Stomach smooth muscle (tissue), 2 donors: ENCODE data around the gene COL16A1.
A peak's percentile ranks its signal among the peaks of the same experiment; 100 is the strongest.

Experiments
- H3K27ac ChIP-seq: one replicate; pipeline ENCODE4 v1.7.0; 2013; ENCODE audit warnings: mild to moderate bottlenecking, low read length, inconsistent platforms
- H3K27me3 ChIP-seq, 2 donors: one replicate each; pipeline ENCODE4 v1.7.0; 2013; ENCODE audit warnings: low read length in 2 of 2; ENCODE audit not compliant: insufficient read depth in 2 of 2, control insufficient read depth in 1 of 2
- H3K36me3 ChIP-seq, 2 donors: one replicate each; pipeline ENCODE4 v1.7.0; 2013; ENCODE audit warnings: low read length in 2 of 2; ENCODE audit not compliant: control insufficient read depth in 2 of 2, insufficient read depth in 2 of 2
- H3K4me1 ChIP-seq: one replicate; pipeline ENCODE4 v1.7.0; 2013; ENCODE audit warnings: low read length; ENCODE audit not compliant: control insufficient read depth, insufficient read depth
- H3K4me3 ChIP-seq, 2 donors: one replicate each; pipeline ENCODE4 v1.7.0; 2013; ENCODE audit warnings: low read length in 2 of 2
- H3K9ac ChIP-seq, 2 donors: one replicate each; pipeline ENCODE4 v1.7.0; 2013; ENCODE audit warnings: low read length in 2 of 2, mild to moderate bottlenecking in 1 of 2
- H3K9me3 ChIP-seq, 2 donors: one replicate each; pipeline ENCODE4 v1.7.0; 2013; ENCODE audit warnings: low read length in 2 of 2; ENCODE audit not compliant: control insufficient read depth in 2 of 2
- donor health status: healthy.
- donor health status: Pancreatic carcinoma.

Gene COL16A1

DNA sequence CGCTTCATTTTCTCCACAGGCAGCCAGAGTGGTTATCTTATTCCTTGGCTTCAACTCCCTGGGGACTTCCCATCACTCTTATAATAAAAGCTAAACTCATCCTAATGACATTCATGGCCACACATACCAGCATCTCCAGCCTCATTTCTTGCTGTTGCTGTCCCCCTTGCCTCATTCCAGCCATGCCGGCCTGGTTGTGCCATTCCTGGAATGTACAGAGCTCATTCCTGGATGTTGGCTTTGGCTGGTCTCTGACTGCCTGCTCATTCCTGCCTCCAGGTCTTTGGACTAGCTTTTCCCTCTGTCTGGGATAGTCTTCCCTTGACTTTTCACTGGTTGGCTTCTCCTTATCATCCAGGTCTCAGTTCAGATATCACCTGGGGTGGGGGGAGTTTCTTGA lies 56.7 kb downstream of the COL16A1 start:
- Histone ChIP-seq H3K27me3 (no peaks in the 10 kb centered on the region), H3K27ac (no peak overlapping the region), H3K36me3 (peaks cover 0 to 4% of the 10 kb centered on the region in 2 donors), H3K9me3 (no peaks in the 10 kb centered on the region), H3K4me1 (peaks cover 38% of the 10 kb centered on the region), H3K9ac (no peak overlapping the region), H3K4me3 (no peak overlapping the region)

DNA sequence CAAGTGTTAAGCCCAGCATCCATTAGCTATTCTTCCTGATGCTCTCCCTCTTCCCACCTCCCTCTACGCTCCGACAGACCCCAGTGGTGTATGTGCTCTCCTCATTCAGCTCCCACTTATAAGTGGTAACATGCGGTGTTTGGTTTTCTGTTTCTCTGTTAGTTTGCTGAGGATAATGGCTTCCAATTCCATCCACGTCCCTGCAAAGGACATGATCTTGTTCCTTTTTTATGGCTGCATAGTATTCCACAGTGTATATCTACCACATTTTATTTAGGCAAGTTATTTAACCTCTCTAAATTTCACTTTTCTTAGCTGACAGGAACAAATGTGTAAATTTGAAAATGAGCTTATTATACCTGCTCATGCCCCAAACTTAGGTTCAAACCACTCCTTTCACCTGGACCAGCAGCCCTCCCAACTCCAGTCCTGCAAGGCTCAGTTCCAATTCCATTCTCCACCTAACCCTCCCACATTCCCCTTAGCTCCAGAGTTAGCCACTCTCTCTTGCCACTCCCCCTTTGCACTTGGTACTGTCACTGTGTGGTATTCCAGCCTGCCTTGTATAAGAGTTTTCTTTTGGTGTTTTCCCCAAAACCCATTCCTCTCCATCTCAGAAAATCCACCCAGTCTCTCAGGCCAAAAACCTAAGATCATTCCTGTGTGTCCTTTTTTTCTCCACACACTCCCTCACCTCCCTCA lies 57.4 kb downstream of the COL16A1 start:
- H3K27ac ChIP-seq = no peak overlapping the region

DNA sequence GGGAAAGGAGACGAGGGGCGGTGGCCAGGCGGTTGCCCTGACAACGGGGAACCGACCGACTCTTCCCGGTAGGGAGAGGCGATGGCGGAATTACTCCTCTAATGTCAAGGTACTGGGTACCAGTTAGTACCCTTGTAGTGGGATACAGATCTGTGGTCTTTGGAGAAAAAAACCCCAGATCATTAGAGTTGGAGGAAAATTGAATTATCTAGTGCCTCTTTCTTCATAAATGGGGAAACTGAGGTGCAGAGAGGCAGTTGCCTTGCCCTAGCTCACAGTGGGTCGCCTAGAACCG lies 58.6 kb downstream of the COL16A1 start:
- Histone ChIP-seq H3K9me3 (no peaks in the 10 kb centered on the region), H3K27me3 (no peaks in the 10 kb centered on the region), H3K4me1 (peaks cover 32% of the 10 kb centered on the region), H3K27ac (peak overlapping the region; percentile 98), H3K36me3 (peaks cover 0 to under 1% of the 10 kb centered on the region in 2 donors), H3K4me3 (peak overlapping the region; percentile 95 to 98), H3K9ac (peak overlapping the region; percentile 99)

More for the DNA sequence above, 57.4 kb downstream of the COL16A1 start:
- no peak overlapping the region for H3K4me3 ChIP-seq
- H3K27me3 ChIP-seq = no peaks in the 10 kb centered on the region
- H3K36me3 ChIP-seq = no peaks in the 10 kb centered on the region
- peaks cover 34% of the 10 kb centered on the region for H3K4me1 ChIP-seq
- H3K9ac ChIP-seq = no peak overlapping the region
- H3K9me3 ChIP-seq = no peaks in the 10 kb centered on the region

DNA sequence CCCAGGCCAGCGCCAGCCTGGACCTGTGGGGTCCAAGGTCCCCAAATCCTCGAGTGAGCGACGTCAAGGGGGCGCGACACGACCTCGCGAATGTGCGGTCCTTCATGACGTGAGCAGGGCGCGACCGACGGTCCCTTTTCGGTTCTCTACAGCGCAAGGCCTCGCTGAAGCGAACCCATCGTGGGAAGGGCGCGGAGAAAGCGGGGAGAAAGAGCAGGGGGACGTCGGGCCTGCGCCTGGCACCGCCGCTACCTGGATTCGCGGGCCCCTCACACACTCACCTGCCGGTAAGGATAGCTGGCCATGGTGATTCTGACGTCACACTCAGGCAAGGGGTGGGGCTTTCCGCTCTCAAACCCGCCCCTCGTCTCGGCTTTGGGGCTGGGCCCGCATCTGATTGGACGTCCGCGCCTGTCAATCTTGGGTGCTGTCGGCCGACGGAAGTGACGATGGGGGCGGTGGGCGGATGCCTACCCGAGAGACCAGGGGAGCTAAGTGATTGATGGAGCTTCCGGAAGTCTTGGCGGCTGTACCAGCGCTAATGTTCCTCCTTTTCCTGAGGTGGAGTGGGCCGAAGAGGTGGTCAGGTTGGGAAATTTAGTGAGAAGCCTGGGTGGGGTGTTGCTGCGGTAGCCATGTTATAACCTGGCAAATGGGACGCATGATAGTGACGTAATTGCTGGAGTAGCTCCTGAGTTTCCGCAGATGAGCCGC lies 59.1 kb downstream of the COL16A1 start, which contains the start of gene PEF1:
Gene PEF1, minus strand, starts transcription at position 317 of the 714 bp plus-strand sequence. Its CDS starts 12 bp downstream, at position 305.
- Histone ChIP-seq H3K27ac (peak within 1 kb of the TSS; percentile 98), H3K4me1 (peaks cover 29% of the 10 kb centered on the region), H3K9me3 (no peaks in the 10 kb centered on the region), H3K4me3 (peak within 1 kb of the TSS; percentile 95 to 98), H3K9ac (peak within 1 kb of the TSS; percentile 99), H3K36me3 (peaks cover 0 to 2% of the 10 kb centered on the region in 2 donors), H3K27me3 (no peaks in the 10 kb centered on the region)

DNA sequence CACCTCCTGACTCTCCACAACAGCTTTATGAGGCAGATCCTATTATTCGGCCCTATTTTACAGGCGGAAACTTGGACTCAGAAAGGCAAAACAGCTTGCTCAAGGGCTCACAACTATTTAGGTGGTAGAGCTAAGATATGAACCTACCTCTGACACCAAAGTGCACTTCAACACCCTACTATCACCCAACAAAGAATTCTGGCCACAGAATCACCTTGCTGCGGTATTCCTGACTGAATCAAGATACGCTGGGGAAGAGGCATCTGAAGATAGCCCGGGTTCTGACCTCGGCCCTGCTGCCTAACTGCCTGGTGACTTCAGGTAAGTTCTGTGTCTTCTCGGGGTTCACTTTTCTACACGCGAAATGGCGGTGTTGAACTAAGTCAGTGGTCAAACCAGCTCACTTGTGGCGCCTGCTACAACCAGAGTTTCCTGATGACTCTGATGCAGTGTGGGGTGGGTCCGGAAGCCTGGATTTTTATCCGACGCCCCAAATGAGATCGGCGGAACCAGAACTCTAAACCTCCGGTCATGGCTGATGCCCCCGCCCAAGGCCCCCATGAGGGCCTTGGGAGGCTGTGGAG lies 59.7 kb downstream of the COL16A1 start:
- Histone ChIP-seq H3K9ac (peak overlapping the region; percentile 99), H3K36me3 (peaks cover 0 to 2% of the 10 kb centered on the region in 2 donors), H3K4me1 (peaks cover 35% of the 10 kb centered on the region), H3K9me3 (no peaks in the 10 kb centered on the region), H3K4me3 (peak overlapping the region; percentile 95 to 98), H3K27me3 (no peaks in the 10 kb centered on the region), H3K27ac (peak overlapping the region; percentile 98)

DNA sequence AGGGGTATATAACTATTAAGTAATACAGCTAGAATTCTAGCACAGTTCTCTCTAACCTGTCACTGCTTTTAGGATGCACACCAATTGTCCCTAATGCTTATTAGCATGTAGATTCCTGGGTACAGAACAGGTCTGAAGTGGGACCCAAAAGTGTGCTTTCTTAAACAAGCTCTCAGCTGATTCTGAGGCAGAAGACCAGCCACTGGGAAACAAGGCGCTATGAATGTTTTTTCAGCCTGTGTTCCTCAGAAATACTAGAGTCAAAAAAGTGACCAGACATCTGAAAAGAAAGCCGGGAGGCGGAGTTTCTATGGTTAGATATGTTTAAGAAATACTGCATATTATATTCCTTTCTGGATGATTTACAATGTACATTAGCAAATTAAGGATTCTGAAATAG lies 60.9 kb downstream of the COL16A1 start:
- no peak overlapping the region for H3K27ac ChIP-seq
- H3K36me3 ChIP-seq = peaks cover 0 to 2% of the 10 kb centered on the region in 2 donors
- no peaks in the 10 kb centered on the region for H3K27me3 ChIP-seq
- no peaks in the 10 kb centered on the region for H3K9me3 ChIP-seq
- H3K4me3 ChIP-seq = no peak overlapping the region
- H3K4me1 ChIP-seq = peaks cover 39% of the 10 kb centered on the region
- no peak overlapping the region for H3K9ac ChIP-seq

DNA sequence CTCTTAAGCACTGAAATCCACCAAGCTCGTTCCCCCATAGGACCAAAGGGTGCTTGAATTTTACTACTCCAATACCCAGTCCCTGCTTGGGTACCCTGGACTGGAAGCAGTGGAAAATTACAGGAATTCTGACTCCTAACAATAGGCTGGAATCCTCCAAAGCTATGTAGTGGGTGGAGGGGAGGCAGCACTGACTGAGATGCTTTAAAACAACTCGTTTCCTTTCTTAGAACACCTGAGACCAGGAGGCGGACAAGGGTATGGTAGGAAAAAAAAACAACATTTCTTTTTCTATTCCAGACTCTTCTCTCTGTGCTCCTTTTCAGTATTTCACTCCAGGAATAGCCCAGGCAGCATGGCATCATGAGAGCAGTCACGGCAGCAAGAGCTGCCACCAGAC lies 61.5 kb downstream of the COL16A1 start:
- Histone ChIP-seq H3K9me3 (no peaks in the 10 kb centered on the region), H3K36me3 (peaks cover 0 to 2% of the 10 kb centered on the region in 2 donors), H3K27ac (no peak overlapping the region), H3K9ac (no peak overlapping the region), H3K4me3 (peak overlapping the region in 1 of 2 donors; percentile 15), H3K4me1 (peaks cover 39% of the 10 kb centered on the region), H3K27me3 (no peaks in the 10 kb centered on the region)

DNA sequence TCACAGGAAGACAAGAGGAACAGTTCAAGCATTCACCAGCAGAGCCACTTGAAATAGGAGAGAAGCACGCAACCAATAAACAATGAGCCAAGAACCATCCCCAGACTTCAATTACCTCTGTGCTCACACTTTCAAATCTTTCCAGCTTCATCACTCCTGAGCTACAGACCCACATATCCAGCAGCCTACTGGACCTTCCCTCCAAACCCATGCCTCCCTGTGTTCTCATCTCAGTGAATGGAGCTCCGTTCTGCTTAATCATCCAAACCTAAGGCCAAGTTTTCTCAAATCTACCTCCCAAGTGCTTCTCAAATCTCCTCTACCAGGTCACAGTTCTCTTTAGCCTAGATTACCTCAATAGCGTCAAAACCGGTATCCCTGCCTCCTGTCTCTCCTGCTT lies 62.9 kb downstream of the COL16A1 start:
- Histone ChIP-seq H3K27ac (no peak overlapping the region), H3K4me3 (no peak overlapping the region), H3K9ac (peak overlapping the region in 1 of 2 donors; percentile 13), H3K9me3 (no peaks in the 10 kb centered on the region), H3K36me3 (peaks cover 0 to 2% of the 10 kb centered on the region in 2 donors), H3K4me1 (peaks cover 44% of the 10 kb centered on the region), H3K27me3 (no peaks in the 10 kb centered on the region)

DNA sequence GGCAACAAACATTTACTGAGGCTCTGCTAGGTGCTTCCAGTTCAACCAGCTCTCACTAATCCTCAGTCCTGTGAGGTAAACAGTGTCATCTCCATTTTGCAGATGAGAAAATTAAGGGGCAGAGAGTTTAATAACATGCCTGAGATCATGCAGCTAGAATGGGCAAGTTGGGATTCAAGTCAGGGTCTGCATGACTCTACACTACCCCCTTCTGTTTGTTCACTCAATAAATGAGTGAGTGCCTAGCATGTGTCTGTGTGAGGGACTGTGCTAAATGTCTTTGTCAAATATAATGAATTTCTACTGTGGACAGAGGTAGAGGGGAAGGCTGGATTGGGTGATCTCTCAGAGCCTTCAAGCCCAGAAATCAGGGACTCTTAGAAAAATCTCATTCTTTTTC lies 63.6 kb downstream of the COL16A1 start:
- Histone ChIP-seq H3K9me3 (no peaks in the 10 kb centered on the region), H3K4me3 (no peak overlapping the region), H3K9ac (no peak overlapping the region), H3K36me3 (peaks cover 0 to 2% of the 10 kb centered on the region in 2 donors), H3K27me3 (no peaks in the 10 kb centered on the region), H3K27ac (no peak overlapping the region), H3K4me1 (peaks cover 37% of the 10 kb centered on the region)

DNA sequence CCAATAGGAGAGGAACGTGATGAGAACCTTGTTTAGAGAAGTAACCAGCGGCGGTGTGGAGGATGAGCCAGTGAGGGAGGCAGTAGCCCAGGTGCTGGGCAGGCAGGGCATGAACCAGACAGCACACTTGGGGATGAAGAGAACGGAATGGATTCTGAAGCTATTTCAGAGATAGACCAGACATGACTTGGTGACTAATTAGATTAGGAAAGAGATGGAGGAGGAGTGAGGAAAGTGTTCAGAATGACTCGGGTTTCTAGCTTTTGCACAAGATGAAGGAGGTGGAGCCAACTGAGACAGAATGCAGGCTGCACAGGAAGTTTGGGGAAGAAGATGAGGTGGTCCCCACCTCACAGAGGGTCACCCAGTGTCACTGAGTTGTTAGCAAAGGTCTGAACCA lies 64.3 kb downstream of the COL16A1 start:
- peaks cover 0 to 6% of the 10 kb centered on the region in 2 donors for H3K36me3 ChIP-seq
- no peak overlapping the region for H3K27ac ChIP-seq
- H3K4me1 ChIP-seq = peaks cover 36% of the 10 kb centered on the region
- H3K9ac ChIP-seq = no peak overlapping the region
- no peaks in the 10 kb centered on the region for H3K9me3 ChIP-seq
- no peak overlapping the region for H3K4me3 ChIP-seq
- no peaks in the 10 kb centered on the region for H3K27me3 ChIP-seq
